ENCODE data around the gene LRRC8E. TPM values are rescaled to one million over a fixed set of nuclear protein-coding genes. Genes with fewer than 3 reads are reported as not detected.

Gene LRRC8E
- total RNA-seq, 1 donor, result 10.5 TPM

DNA sequence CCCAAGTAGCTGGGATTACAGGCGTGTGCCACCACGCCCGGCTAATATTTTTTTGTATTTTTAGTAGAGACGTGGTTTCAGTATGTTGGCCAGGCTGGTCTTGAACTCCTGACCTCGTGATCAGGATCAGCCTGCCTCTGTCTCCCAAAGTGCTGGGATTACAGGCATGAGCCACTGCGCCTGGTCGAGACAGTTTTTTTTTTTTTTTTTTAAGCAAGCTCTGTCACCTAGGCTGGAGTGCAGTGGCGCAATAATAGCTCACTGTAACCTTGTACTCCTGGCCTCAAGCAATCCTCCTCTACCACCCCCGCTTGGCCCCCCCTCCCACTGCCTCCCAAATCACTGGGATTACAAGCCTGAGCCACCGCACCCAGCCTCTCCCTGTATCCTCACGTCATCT is 9.0 kb downstream of the LRRC8E start:
- H3K4me2 ChIP-seq (ENCODE audit: insufficient read depth, low read length), result no peak overlapping the region
- TF ChIP-seq, protein P1, sequence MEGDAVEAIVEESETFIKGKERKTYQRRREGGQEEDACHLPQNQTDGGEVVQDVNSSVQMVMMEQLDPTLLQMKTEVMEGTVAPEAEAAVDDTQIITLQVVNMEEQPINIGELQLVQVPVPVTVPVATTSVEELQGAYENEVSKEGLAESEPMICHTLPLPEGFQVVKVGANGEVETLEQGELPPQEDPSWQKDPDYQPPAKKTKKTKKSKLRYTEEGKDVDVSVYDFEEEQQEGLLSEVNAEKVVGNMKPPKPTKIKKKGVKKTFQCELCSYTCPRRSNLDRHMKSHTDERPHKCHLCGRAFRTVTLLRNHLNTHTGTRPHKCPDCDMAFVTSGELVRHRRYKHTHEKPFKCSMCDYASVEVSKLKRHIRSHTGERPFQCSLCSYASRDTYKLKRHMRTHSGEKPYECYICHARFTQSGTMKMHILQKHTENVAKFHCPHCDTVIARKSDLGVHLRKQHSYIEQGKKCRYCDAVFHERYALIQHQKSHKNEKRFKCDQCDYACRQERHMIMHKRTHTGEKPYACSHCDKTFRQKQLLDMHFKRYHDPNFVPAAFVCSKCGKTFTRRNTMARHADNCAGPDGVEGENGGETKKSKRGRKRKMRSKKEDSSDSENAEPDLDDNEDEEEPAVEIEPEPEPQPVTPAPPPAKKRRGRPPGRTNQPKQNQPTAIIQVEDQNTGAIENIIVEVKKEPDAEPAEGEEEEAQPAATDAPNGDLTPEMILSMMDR (IDR thresholded peaks at IDR 0.05; ENCODE audit: extremely low read depth, low read depth, low read length), result no peak
- no peak overlapping the region for H3K4me3 ChIP-seq (ENCODE audit: insufficient read depth, low read length)
- no peaks in the 10 kb centered on the region for H3K9me3 ChIP-seq (ENCODE audit: low read depth, low read length)
- DNase-seq (ENCODE audit: insufficient read length, low spot score, missing footprints), result no peak
- no peak overlapping the region for H2AFZ ChIP-seq (ENCODE audit: low read length)
- no peaks in the 10 kb centered on the region for H3K27me3 ChIP-seq (ENCODE audit: insufficient read depth, low read length)
- H3K4me1 ChIP-seq (ENCODE audit: insufficient read depth, low read length), result no peaks in the 10 kb centered on the region
- no peak overlapping the region for H3K27ac ChIP-seq (ENCODE audit: low read depth, low read length)
- H4K20me1 ChIP-seq (ENCODE audit: insufficient read depth, low read length), result no peaks in the 10 kb centered on the region
- peaks cover 9% of the 10 kb centered on the region for H3K36me3 ChIP-seq (ENCODE audit: insufficient read depth, low read length)
- peaks cover 14% of the 10 kb centered on the region for H3K79me2 ChIP-seq (ENCODE audit: insufficient read depth, low read length)

DNA sequence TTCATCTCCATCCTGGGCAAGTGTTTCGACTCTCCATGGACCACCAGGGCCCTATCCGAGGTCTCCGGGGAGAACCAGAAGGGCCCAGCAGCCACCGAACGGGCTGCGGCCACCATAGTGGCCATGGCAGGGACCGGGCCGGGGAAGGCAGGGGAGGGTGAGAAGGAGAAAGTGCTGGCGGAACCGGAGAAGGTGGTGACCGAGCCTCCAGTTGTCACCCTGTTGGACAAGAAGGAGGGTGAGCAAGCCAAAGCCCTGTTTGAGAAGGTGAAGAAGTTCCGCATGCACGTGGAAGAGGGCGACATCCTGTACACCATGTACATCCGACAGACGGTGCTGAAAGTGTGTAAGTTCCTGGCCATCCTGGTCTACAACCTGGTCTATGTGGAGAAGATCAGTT is 10.7 kb downstream of the LRRC8E start:
- no peak overlapping the region for H3K4me2 ChIP-seq (ENCODE audit: insufficient read depth, low read length)
- H3K36me3 ChIP-seq (ENCODE audit: insufficient read depth, low read length), result peaks cover 9% of the 10 kb centered on the region
- no peak overlapping the region for H2AFZ ChIP-seq (ENCODE audit: low read length)
- no peaks in the 10 kb centered on the region for H3K27me3 ChIP-seq (ENCODE audit: insufficient read depth, low read length)
- no peak overlapping the region for H3K27ac ChIP-seq (ENCODE audit: low read depth, low read length)
- H3K79me2 ChIP-seq (ENCODE audit: insufficient read depth, low read length), result peaks cover 17% of the 10 kb centered on the region
- H3K9me3 ChIP-seq (ENCODE audit: low read depth, low read length), result no peaks in the 10 kb centered on the region
- H4K20me1 ChIP-seq (ENCODE audit: insufficient read depth, low read length), result no peaks in the 10 kb centered on the region
- TF ChIP-seq, protein P1 (IDR thresholded peaks at IDR 0.05; ENCODE audit: extremely low read depth, low read depth, low read length), result no peak
- peak; percentile 39 for DNase-seq (ENCODE audit: insufficient read length, low spot score, missing footprints)
- H3K4me3 ChIP-seq (ENCODE audit: insufficient read depth, low read length), result no peak overlapping the region
- peaks cover 5% of the 10 kb centered on the region for H3K4me1 ChIP-seq (ENCODE audit: insufficient read depth, low read length)

DNA sequence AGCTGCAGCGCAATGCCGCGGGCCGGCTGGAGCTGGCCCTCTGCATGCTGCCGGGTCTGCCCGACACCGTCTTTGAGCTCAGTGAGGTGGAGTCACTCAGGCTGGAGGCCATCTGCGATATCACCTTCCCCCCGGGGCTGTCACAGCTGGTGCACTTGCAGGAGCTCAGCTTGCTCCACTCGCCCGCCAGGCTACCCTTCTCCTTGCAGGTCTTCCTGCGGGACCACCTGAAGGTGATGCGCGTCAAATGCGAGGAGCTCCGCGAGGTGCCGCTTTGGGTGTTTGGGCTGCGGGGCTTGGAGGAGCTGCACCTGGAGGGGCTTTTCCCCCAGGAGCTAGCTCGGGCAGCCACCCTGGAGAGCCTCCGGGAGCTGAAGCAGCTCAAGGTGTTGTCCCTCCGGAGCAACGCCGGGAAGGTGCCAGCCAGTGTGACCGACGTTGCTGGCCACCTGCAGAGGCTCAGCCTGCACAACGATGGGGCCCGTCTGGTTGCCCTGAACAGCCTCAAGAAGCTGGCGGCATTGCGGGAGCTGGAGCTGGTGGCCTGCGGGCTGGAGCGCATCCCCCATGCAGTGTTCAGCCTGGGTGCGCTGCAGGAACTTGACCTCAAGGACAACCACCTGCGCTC is 11.6 kb downstream of the LRRC8E start:
- Histone ChIP-seq H3K4me2 (ENCODE audit: insufficient read depth, low read length) (no peak overlapping the region), H3K79me2 (ENCODE audit: insufficient read depth, low read length) (peaks cover 18% of the 10 kb centered on the region), H3K9me3 (ENCODE audit: low read depth, low read length) (no peaks in the 10 kb centered on the region), H3K27me3 (ENCODE audit: insufficient read depth, low read length) (no peaks in the 10 kb centered on the region), H2AFZ (ENCODE audit: low read length) (no peak overlapping the region), H3K27ac (ENCODE audit: low read depth, low read length) (no peak overlapping the region), H3K36me3 (ENCODE audit: insufficient read depth, low read length) (peaks cover 9% of the 10 kb centered on the region), H4K20me1 (ENCODE audit: insufficient read depth, low read length) (peaks cover 7% of the 10 kb centered on the region), H3K4me3 (ENCODE audit: insufficient read depth, low read length) (no peak overlapping the region), H3K4me1 (ENCODE audit: insufficient read depth, low read length) (peaks cover 10% of the 10 kb centered on the region)
- DNase-seq (ENCODE audit: insufficient read length, low spot score, missing footprints), result peak; percentile 60
- TF ChIP-seq, protein P1 (IDR thresholded peaks at IDR 0.05; ENCODE audit: extremely low read depth, low read depth, low read length), result no peak

GRCh38 chr19:7900401-7900870 is 12.1 kb downstream of the LRRC8E start:
- DNase-seq (ENCODE audit: insufficient read length, low spot score, missing footprints), result peak; percentile 69
- H3K4me2 ChIP-seq (ENCODE audit: insufficient read depth, low read length), result no peak overlapping the region
- TF ChIP-seq, protein P1 (IDR thresholded peaks at IDR 0.05; ENCODE audit: extremely low read depth, low read depth, low read length), result no peak
- H3K4me3 ChIP-seq (ENCODE audit: insufficient read depth, low read length), result no peak overlapping the region
- H3K9me3 ChIP-seq (ENCODE audit: low read depth, low read length), result no peaks in the 10 kb centered on the region
- H2AFZ ChIP-seq (ENCODE audit: low read length), result no peak overlapping the region
- peaks cover 13% of the 10 kb centered on the region for H4K20me1 ChIP-seq (ENCODE audit: insufficient read depth, low read length)
- H3K36me3 ChIP-seq (ENCODE audit: insufficient read depth, low read length), result peaks cover 9% of the 10 kb centered on the region
- no peak overlapping the region for H3K27ac ChIP-seq (ENCODE audit: low read depth, low read length)
- peaks cover 21% of the 10 kb centered on the region for H3K79me2 ChIP-seq (ENCODE audit: insufficient read depth, low read length)
- H3K27me3 ChIP-seq (ENCODE audit: insufficient read depth, low read length), result no peaks in the 10 kb centered on the region
- H3K4me1 ChIP-seq (ENCODE audit: insufficient read depth, low read length), result peaks cover 16% of the 10 kb centered on the region

Data from osteoblast (primary cell).